GM12874 (cell line): Measurements from ENCODE around the gene PLXNA3.

Source experiments
- TF ChIP-seq, protein P1 (sequence below): IDR thresholded peaks from 2 replicates; pipeline ENCODE4 v1.5.1; 2011; ENCODE audit warnings: low read depth, mild to moderate bottlenecking, control low read depth, low read length, moderate library complexity; ENCODE audit not compliant: insufficient read depth

PLXNA3 gene

DNA sequence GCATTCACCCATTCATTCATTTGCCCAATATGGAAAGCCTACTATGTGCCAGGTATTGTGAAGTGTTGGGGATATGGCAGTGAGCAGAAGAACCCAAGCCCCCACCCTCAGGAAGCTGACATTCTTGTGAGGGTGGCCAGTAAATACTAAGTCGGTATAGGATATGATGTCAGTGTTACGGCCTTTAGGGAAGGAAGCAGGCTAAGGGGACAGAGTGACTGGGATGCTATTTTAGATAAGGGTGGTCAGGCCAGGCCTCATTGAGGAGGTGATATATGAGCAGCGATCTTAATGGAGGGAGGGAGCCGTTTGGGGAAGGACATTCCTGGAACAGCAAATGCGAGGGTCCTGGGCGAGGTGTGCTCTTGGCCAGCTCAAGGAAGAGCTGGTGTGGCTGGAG, 27.6 kb upstream of the PLXNA3 start:
- TF ChIP-seq, protein P1, sequence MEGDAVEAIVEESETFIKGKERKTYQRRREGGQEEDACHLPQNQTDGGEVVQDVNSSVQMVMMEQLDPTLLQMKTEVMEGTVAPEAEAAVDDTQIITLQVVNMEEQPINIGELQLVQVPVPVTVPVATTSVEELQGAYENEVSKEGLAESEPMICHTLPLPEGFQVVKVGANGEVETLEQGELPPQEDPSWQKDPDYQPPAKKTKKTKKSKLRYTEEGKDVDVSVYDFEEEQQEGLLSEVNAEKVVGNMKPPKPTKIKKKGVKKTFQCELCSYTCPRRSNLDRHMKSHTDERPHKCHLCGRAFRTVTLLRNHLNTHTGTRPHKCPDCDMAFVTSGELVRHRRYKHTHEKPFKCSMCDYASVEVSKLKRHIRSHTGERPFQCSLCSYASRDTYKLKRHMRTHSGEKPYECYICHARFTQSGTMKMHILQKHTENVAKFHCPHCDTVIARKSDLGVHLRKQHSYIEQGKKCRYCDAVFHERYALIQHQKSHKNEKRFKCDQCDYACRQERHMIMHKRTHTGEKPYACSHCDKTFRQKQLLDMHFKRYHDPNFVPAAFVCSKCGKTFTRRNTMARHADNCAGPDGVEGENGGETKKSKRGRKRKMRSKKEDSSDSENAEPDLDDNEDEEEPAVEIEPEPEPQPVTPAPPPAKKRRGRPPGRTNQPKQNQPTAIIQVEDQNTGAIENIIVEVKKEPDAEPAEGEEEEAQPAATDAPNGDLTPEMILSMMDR: no peak

DNA sequence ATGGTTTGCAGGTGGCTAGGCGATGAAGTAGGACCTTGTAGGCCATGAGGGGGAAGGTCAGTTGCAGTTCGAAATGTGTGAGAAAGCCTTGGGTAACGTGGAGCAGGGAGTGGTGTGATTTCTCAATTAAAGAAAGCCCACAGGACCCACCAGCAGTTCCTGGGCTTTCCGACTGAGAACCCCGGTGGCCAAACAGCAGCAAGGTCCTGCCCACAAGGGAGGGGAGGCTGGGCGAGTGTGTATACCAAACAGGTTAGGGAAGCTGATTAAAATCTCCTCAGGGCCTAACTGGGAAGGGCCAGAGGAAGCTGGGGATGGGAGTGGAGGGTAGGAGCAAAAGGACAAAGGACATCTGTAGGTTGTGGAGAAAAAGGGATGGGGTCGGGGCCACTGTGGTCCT, 27.2 kb upstream of the PLXNA3 start:
- TF ChIP-seq, protein P1: no peak

DNA sequence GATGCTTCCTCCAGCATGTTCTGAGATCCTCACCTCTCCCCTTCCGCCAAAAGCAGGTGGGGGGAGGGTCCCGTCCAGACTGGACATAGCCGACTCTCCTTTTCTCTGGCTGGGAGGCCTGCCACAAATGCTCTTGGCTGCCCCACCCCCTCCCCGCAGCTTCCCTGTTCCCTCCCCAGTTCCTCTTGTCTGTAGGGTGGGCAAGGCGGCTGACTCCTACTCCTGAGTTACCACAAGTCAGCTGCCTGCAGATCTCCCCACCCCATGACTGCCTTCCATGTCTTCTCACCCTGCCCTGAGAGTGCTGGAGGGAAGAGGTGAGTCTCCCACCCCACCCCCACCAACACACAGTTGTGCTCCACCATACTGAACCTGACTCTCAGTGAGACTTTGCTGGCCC, 26.7 kb upstream of the PLXNA3 start:
- TF ChIP-seq, protein P1: no peak

DNA sequence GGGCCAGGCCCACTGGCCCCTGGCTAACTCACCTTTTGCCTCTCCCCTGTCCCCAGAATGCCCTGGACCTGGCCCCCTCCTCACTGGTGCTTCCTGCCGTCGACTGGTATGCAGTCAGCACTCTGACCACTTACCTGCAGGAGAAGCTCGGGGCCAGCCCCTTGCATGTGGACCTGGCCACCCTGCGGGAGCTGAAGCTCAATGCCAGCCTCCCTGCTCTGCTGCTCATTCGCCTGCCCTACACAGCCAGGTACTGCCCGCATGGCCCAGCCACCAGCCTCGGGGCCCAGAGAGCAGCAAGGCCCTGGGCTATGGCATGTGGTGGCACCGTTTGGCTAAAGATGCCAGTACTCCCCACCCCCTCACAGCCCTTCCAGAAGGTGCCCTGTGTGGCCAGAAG, 25.9 kb upstream of the PLXNA3 start:
- TF ChIP-seq, protein P1: no peak

DNA sequence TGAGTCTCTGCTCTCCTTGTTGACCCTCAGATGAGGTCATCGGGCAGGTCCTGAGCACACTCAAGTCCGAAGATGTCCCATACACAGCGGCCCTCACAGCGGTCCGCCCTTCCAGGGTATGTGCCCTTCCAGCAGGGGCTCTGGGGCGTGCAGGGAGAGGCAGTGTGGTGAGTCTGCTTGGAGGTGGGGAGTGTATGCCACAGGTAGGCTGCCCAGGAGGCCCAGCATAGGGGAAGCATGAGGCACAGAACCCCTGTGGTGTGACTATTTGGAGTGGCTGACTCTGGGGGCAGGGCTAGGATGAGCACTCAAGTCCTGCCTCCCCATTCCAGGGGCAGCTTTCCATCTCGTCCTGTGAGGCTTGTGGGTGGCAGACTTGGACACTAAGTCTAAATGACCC, 24.5 kb upstream of the PLXNA3 start:
- TF ChIP-seq, protein P1: no peak

DNA sequence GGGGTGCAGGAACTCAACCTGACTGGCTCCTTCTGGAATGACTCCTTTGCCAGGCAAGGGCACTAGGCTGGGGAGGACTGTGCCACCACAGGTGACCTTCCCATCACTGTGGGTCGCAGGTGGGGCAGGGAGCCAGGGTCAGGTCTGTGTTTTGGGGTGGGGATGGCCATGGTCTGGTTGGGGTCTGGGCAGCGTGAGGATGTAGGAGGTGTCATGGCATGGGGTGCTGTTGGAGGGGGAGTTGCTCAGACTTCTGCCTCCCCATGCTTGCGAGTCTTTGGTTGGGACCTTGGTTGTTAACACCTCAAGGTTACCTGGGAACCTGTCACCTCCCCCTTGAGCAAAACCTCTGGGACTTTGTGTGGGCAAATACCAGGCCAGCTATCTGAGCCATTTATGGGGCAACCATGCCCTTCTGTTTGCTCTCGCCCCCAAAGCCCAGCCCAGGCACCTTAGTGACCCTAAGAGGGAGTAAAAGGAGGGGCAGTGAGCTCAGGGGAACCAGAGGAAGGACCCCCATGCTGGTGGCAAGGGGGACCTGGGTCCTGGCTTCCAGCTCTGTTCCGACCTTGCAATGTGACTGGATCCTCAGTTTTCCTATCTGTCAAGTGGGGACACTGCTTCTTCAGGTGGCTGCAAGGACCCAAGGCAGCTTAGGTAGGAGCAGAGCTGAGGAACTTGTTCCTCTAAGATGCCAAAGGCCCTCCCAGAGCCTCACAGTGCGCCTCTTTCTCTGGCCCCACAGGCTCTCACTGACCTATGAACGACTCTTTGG, 23.5 kb upstream of the PLXNA3 start:
- TF ChIP-seq, protein P1: no peak

DNA sequence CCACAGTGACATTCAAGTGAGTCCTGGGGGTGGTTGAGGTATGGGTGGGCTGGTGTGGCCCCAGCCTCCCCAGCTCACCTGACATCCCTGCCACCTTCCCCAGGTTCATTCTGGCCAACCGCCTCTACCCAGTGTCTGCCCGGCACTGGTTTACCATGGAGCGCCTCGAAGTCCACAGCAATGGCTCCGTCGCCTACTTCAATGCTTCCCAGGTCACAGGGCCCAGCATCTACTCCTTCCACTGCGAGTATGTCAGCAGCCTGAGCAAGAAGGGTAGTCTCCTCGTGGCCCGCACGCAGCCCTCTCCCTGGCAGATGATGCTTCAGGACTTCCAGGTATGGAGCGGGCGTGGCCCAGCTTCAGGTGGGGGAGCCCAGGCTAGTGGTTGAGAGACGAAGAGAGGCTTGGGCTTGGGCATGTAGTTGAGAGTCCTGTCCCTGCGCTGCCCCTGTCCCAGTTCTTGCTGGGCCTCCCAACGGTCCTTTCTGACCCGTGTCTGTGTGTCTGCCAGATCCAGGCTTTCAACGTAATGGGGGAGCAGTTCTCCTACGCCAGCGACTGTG, 22.8 kb upstream of the PLXNA3 start:
- TF ChIP-seq, protein P1: no peak
